WTC11 (cell line): ENCODE measurements around the gene SAFB2.

ENCODE experiments used
- ATF6 ChIP-seq: sonication (generic); formaldehyde crosslinking; IDR thresholded peaks from 2 replicates; pipeline ENCODE4 v1.8.1; 2023; ENCODE audit warnings: mild to moderate bottlenecking, missing genetic modification reagents
- CREM ChIP-seq: sonication (generic); formaldehyde crosslinking; IDR thresholded peaks from 2 replicates; pipeline ENCODE4 v1.8.1; 2022; ENCODE audit warnings: mild to moderate bottlenecking, missing genetic modification reagents, moderate library complexity
- CTCF ChIP-seq: fragments of 200-600 bp; IDR thresholded peaks from 2 replicates; pipeline ENCODE4 v1.8.0; 2022; ENCODE audit warnings: antibody characterized with exemption
- MAX ChIP-seq: sonication (generic); formaldehyde crosslinking; IDR thresholded peaks from 2 replicates; pipeline ENCODE4 v1.8.0; 2022; ENCODE audit warnings: mild to moderate bottlenecking, missing genetic modification reagents
- MYBL2 ChIP-seq: sonication (generic); formaldehyde crosslinking; IDR thresholded peaks from 2 replicates; pipeline ENCODE4 v1.8.1; 2023; ENCODE audit warnings: mild to moderate bottlenecking, moderate library complexity, missing genetic modification reagents
- SP1 ChIP-seq: sonication (generic); formaldehyde crosslinking; conservative IDR thresholded peaks from 2 replicates; pipeline ENCODE4 v1.8.1; 2022; ENCODE audit warnings: missing genetic modification reagents
- ZSCAN18 ChIP-seq: fragments of 250-450 bp; sonication (Bioruptor Pico); IDR thresholded peaks from 2 replicates; pipeline ENCODE4 v2.1.2; 2022; ENCODE audit warnings: mild to moderate bottlenecking, moderate library complexity

GRCh38 chr19:5645409-5645808, 22.8 kb upstream of the SAFB2 start:
- no peak for TF ChIP-seq CTCF
- TF ChIP-seq CREM (CRISPR knock-in tag) = no peak
- TF ChIP-seq ATF6 (CRISPR knock-in tag) = no peak
- no peak for TF ChIP-seq SP1 (CRISPR knock-in tag)
- no peak for TF ChIP-seq ZSCAN18 (CRISPR knock-in tag)
- no peak for TF ChIP-seq MAX (CRISPR knock-in tag)
- no peak for TF ChIP-seq MYBL2 (CRISPR knock-in tag)
